ENCODE results near the gene DDR1.

DDR1 gene

GRCh38 chr6:30912746-30913520 is 28.6 kb downstream of the DDR1 start:
- TF ChIP-seq GATA2 (IDR thresholded peaks at IDR 0.05; ENCODE audit: low read depth, low read length): no peak
- TF ChIP-seq GATA3 (IDR thresholded peaks at IDR 0.05; ENCODE audit: low read depth, low read length): no peak

- TF ChIP-seq GATA3 (IDR thresholded peaks at IDR 0.05; ENCODE audit: low read depth, low read length) (no peak), GATA2 (IDR thresholded peaks at IDR 0.05; ENCODE audit: low read depth, low read length) (no peak)
Observed at GRCh38 chr6:30913721-30914075, 29.4 kb downstream of the DDR1 start.

- TF ChIP-seq GATA2 (IDR thresholded peaks at IDR 0.05; ENCODE audit: low read depth, low read length): no peak; the same call in 1 of the 2 replicates
- no peak for TF ChIP-seq GATA3 (IDR thresholded peaks at IDR 0.05; ENCODE audit: low read depth, low read length)
Observed at GRCh38 chr6:30914076-30914853, 29.9 kb downstream of the DDR1 start, which contains the start of gene VARS2. Gene VARS2 (plus strand): TSS chr6:30914238. CDS start chr6:30914837, 599 bp downstream.

GRCh38 chr6:30914854-30915590 is 30.7 kb downstream of the DDR1 start:
- TF ChIP-seq GATA3 (IDR thresholded peaks at IDR 0.05; ENCODE audit: low read depth, low read length) (no peak), GATA2 (IDR thresholded peaks at IDR 0.05; ENCODE audit: low read depth, low read length) (no peak)

- TF ChIP-seq GATA2 (IDR thresholded peaks at IDR 0.05; ENCODE audit: low read depth, low read length) (no peak), GATA3 (IDR thresholded peaks at IDR 0.05; ENCODE audit: low read depth, low read length) (no peak)
Observed at GRCh38 chr6:30915591-30915946, 31.2 kb downstream of the DDR1 start.

GRCh38 chr6:30917041-30917440 is 32.7 kb downstream of the DDR1 start:
- TF ChIP-seq GATA2 (IDR thresholded peaks at IDR 0.05; ENCODE audit: low read depth, low read length): no peak
- no peak for TF ChIP-seq GATA3 (IDR thresholded peaks at IDR 0.05; ENCODE audit: low read depth, low read length)

- TF ChIP-seq GATA2 (IDR thresholded peaks at IDR 0.05; ENCODE audit: low read depth, low read length) (no peak), GATA3 (IDR thresholded peaks at IDR 0.05; ENCODE audit: low read depth, low read length) (no peak)
Observed at GRCh38 chr6:30917487-30917886, 33.2 kb downstream of the DDR1 start.

- TF ChIP-seq GATA2 (IDR thresholded peaks at IDR 0.05; ENCODE audit: low read depth, low read length): no peak
- no peak for TF ChIP-seq GATA3 (IDR thresholded peaks at IDR 0.05; ENCODE audit: low read depth, low read length)
Observed at GRCh38 chr6:30918670-30919069, 34.4 kb downstream of the DDR1 start.

- TF ChIP-seq GATA3 (IDR thresholded peaks at IDR 0.05; ENCODE audit: low read depth, low read length): no peak
- no peak for TF ChIP-seq GATA2 (IDR thresholded peaks at IDR 0.05; ENCODE audit: low read depth, low read length)
Observed at GRCh38 chr6:30922447-30922852, 38.1 kb downstream of the DDR1 start.

- TF ChIP-seq GATA2 (IDR thresholded peaks at IDR 0.05; ENCODE audit: low read depth, low read length): no peak
- no peak for TF ChIP-seq GATA3 (IDR thresholded peaks at IDR 0.05; ENCODE audit: low read depth, low read length)
Observed at GRCh38 chr6:30926644-30927043, 42.3 kb downstream of the DDR1 start.

GRCh38 chr6:30928677-30929076 is 44.4 kb downstream of the DDR1 start:
- no peak for TF ChIP-seq GATA2 (IDR thresholded peaks at IDR 0.05; ENCODE audit: low read depth, low read length)

- no peak for TF ChIP-seq GATA3 (IDR thresholded peaks at IDR 0.05; ENCODE audit: low read depth, low read length)
- no peak for TF ChIP-seq GATA2 (IDR thresholded peaks at IDR 0.05; ENCODE audit: low read depth, low read length)
Observed at GRCh38 chr6:30930506-30930905, 46.2 kb downstream of the DDR1 start.

- TF ChIP-seq GATA3 (IDR thresholded peaks at IDR 0.05; ENCODE audit: low read depth, low read length) (no peak), GATA2 (IDR thresholded peaks at IDR 0.05; ENCODE audit: low read depth, low read length) (no peak)
Observed at GRCh38 chr6:30931272-30931671, 47.0 kb downstream of the DDR1 start.

- TF ChIP-seq GATA3 (IDR thresholded peaks at IDR 0.05; ENCODE audit: low read depth, low read length) (no peak), GATA2 (IDR thresholded peaks at IDR 0.05; ENCODE audit: low read depth, low read length) (no peak)
Observed at GRCh38 chr6:30931969-30932645, 47.8 kb downstream of the DDR1 start, which contains the start of gene SFTA2. Gene SFTA2 (minus strand): TSS chr6:30932170. CDS start chr6:30932096, 74 bp downstream.

Measured in SH-SY5Y (cell line).